DMS 273 (cell line): ENCODE results near the gene FGF5.
"Not testable (repeated sequence)": the region's sequence is repeated elsewhere in the genome, so short reads cannot be mapped to it uniquely, and the experiment has no call there.

Experiments
- DNase-seq: peaks from one replicate; lab custom pipeline; 2025; ENCODE audit not compliant: unreplicated experiment; lab: John Stamatoyannopoulos, UW

FGF5 gene

DNA sequence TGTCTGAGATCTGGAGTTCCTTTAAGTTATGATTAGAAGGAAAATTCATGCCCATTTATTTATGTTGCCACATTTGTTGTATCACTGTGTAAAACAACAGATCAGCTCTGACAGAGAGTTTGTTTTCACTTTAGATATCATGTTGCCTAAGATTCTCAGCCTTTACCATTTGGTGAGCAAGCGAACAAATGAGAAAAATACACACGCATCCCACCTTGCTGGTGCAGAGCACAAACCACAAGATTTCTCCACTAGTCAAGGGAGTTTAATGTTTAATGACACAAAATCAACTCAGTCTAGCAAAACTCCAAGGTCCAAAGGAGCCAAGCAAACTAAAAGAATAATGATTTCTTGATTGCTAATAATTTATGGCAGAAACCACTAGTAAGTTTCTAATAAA is 27.7 kb downstream of the FGF5 start:
- DNase-seq = no peak

GRCh38 chr4:80295336-80295735 is 28.9 kb downstream of the FGF5 start:
- peak; percentile 1 for DNase-seq

DNA sequence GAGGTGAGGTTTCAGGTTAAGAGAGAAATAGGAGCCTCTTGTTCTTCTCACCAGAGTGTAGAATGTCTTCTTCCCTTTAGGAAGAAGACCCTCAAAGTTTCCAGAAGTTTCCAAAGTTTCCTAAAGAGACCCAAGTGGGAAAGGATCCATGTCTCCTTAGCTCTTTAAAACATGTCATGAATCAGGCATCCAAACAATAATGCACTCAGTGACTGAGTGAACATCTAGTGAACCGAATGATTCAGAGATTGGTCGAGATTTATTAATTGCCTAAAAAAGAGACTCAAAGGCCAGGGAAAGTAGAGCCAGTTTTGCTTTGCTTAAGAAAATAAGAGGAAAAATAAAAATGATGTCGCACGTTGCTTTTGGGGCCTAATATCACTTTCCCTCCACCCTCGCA is 29.4 kb downstream of the FGF5 start:
- DNase-seq = no peak

DNA sequence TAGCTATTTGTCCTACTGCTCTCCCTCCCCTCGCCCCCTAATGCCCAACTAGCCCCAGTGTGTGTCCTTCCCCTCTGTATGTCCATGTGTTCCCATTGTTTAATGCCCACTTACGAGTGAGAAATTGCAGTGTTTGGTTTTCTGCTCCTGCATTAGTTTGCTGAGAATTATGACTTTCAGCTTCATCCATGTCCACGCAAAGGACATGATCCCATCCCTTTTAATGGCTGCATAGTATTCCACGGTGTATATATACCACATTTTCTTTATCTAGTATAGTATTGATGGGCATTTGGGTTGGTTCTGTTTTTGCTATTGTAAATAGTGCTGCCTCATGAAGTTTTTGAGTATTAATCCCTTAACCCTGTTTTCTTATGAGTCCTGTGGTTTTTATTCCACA is 35.4 kb downstream of the FGF5 start:
- DNase-seq = no peak

- DNase-seq = no peak
These were observed 36.3 kb downstream of the FGF5 start for GRCh38 chr4:80302616-80303223.

DNA sequence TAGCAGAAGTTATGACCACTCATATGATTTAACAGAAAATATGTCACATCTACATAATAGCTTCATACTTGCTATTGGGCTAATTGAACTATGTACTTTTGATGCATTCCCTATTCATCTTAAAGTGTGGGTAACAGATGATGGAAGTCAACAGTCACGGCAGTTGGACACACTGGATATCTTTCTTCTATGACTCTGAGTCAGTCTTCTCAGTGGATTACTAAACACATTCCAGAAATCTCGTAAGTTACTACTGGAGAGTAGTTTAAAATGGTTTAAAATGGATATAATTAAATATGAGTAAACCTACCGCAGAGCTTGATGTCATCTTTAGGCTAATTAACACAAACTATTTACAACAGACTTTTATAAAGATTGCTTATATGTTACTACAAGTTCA is 39.0 kb downstream of the FGF5 start:
- no peak for DNase-seq

GRCh38 chr4:80306260-80306659 is 39.8 kb downstream of the FGF5 start:
- DNase-seq = no peak

- DNase-seq = peak; percentile 44
These were observed 40.8 kb downstream of the FGF5 start for GRCh38 chr4:80307183-80307735.

DNA sequence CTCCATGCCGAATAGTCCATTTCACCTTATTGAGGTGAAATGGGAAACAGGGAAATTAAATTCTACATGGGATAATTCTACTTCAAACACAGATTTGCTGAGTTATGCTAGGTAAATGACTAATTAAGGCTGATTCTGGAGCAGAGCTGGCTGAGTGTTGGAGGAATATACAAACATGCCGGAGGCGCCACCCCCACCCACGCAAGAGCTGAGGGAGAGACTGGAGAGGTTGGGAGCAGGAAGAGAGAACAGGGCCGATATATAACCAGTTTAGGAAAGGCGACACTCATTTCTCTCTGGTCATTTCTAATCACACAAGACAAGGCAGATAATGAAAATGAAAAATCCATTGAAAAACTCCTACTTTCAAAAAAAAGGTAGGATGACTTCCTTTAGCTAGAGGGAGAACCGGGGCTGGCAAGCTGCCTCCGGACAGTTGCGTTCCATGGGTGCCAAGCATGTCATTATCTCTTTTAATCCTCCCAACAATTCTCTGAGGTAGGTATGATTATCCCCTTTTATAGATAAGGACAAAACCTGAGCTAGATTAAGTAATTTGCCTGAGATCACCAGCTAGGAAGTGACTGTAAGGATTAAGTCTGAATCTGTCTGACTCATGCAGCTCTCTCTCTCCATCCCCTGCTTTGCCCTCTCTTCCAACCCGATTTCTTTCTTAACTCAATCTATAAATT is 41.5 kb downstream of the FGF5 start:
- peak; percentile 45 for DNase-seq

GRCh38 chr4:80308466-80308822 is 42.0 kb downstream of the FGF5 start:
- no peak for DNase-seq

DNA sequence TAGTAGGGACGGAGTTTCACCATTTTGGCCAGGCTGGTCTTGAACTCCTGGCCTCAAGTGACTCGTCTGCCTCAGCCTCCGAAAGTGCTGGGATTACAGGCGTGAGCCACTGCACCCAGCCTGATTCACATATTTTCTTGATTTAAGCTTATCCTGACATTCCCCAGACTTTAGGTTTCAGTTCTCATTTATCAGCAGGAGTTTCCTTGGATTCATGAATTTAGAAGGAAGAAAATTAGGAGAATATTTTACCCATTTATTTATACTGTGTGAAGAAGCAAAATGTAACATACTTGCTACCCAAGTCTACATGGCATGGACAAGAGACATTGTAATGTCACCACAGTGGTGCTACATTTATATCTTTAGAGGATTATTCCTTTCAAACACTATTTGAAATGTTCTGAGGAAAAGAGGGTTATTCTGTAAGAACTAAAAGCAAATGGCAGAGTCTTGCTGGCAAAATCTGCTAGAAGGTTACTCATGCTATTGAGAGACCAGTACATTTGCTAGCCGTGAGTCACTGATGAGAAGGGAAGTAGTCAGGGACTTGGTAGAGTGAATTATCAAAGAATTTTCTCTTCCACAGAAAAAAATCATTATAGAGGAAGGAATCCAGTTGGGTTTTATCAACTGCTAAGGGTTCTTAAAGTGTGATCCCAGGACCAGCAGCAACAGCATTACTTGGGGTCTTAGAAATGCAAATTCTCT is 43.0 kb downstream of the FGF5 start:
- DNase-seq = no peak

DNA sequence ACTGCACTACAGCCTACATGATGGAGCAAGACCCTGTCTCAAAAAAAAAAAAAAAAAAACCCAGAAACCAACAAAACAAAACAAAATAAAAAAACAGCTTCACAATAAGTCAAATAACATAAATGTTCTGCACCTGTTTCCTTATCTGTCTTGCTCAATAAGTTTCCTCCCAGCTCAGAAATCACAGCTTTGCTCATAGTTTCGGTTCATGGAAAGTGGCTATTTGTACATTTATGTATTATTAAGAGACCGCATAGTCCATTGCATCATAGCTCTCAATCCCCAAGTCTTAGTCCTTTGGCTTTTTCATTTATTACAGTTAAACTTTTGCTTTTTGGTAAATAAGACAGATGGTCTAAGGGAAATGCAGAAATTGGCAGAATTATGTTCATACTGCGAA is 44.7 kb downstream of the FGF5 start:
- no peak for DNase-seq

GRCh38 chr4:80312124-80312523 is 45.7 kb downstream of the FGF5 start:
- no peak for DNase-seq

GRCh38 chr4:80313627-80314026 is 47.2 kb downstream of the FGF5 start:
- DNase-seq = no peak

DNA sequence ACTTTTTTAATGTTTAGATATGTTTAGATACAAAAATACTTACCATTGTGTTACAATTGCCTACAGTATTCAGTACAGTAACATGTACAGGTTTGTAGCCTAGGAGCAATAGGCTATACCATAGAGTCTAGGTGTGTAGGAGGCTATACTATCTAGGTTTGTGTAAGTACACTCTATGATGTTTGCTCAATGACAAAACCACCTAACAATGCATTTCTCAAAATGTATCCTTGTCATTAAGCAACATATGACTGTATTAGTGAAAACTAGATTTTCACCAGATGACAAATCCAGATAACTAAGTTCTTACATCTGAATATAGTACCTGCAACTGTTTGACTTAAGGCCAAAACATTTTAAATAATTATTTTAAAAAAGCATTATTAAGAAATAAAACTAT is 49.4 kb downstream of the FGF5 start:
- not testable (repeated sequence) for DNase-seq

DNA sequence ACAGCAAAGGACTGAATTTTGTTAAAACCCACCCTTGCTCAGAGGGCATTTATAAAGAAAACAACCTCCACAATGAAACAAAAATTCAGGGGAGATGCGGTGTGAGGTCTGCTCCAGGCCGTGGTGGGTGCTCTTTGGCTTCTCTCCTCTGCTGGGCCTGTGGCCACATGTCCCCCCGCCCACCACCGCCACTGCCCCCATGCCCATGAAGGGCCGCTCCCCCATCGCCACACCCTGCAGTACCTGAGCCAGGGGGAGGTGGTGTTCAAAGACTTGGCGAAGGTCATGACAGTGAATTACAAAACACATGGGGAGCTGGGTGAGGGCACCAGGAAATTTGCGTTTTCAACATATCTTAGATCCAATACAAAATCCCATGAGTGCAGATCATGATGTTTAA is 54.9 kb downstream of the FGF5 start:
- no peak for DNase-seq

- DNase-seq = no peak
These were observed 55.3 kb downstream of the FGF5 start for GRCh38 chr4:80321776-80322175.

DNA sequence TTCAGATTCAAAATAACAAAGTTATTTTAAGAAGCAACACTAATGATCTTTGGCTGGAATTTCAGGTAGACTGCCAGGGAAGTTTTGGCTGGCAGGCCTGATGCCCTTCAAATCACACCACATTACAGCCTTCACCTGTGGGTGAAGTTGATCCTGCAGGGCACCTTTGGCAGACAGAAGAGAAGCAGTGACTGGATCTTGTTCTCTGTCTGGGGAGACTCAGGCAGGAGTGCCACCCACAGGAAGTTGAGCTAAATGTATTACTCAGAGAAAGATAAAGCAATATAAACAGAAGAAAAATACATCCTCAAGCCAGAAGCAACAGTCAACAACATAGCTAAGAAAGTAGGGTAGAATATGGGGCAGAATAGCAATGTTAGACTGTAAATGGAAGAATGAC is 56.3 kb downstream of the FGF5 start:
- DNase-seq = peak; percentile 12

DNA sequence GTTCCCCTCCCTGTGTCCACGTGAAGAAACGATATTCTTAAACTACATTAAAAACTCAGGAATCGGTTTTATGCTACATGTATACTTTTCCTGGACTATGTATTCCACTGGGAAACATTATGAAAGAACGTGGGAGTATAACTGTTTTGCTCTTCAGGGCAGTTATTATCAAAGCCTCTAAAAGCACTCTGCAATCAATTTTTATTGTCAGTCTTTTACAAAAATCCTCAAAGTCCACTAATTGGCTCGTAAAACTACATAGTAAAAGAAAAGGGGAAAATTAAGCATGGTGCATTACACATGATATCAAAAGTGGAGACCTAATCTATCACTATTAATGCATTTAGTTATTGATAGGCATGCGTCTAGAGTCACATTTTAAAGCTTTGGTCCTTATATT is 57.7 kb downstream of the FGF5 start:
- DNase-seq = no peak

DNA sequence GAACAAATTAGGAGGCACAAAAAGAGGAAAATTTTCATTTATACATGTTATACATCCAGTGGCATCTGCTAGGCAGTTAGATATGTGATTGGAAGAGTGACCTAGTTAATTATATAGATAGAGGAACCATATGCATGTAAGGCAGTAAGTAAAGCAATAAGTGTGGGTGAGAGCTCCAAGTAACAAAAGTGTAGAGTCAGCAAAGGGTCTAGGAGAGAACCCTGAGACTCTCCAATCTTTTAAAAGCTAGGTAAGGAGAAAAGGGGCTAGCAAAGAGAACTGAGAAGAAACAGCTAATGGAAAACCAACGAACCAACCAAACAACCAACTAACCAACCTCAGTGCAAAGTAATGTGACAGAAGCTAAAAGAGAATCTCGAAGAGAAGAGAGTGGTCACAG is 65.2 kb downstream of the FGF5 start:
- no peak for DNase-seq

- no peak for DNase-seq
These were observed 66.7 kb downstream of the FGF5 start for GRCh38 chr4:80333121-80333520.

DNA sequence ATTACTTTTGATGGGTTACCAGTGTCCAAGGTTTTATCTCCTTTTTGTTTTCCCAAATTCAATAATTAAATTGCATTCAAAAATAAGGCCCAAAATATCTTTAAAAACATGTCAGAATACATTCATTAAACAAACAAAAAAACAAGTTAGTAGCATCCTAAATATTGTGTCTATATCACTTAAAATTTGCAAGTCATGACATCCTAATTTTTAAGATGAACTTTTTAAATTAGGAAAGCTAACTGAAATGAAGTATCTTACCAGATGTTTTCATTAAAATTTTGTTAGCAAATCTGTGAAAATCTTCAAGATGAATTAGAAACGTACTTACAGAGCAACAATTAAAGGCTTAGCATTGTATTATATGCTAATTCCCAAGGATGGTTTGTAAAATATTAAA is 68.1 kb downstream of the FGF5 start:
- no peak for DNase-seq
